Panc1 (cell line): Measurements from ENCODE around the gene APP.

ENCODE experiments used
- POLR2AphosphoS5 ChIP-seq: IDR thresholded peaks from 2 replicates; pipeline ENCODE4 v1.6.1; 2012; ENCODE audit warnings: mild to moderate bottlenecking, low read depth, low read length, moderate library complexity
- REST ChIP-seq, 2 experiments: IDR thresholded peaks; 2 replicates each; pipeline ENCODE4 v1.6.1; 2011 to 2012; ENCODE audit warnings: low read depth in 2 of 2, control low read depth in 1 of 2, low read length in 1 of 2, mild to moderate bottlenecking in 1 of 2, moderate library complexity in 1 of 2; ENCODE audit not compliant: insufficient read depth in 1 of 2
- SIN3A ChIP-seq: IDR thresholded peaks from 2 replicates; pipeline ENCODE4 v1.6.1; 2012; ENCODE audit warnings: low read depth, mild to moderate bottlenecking, low read length, moderate library complexity, borderline replicate concordance; ENCODE audit not compliant: insufficient read depth
- TF ChIP-seq, protein P1 (sequence below): fragments of 450-650 bp; IDR thresholded peaks from 2 replicates; pipeline ENCODE4 v1.5.1; 2017; ENCODE audit warnings: mild to moderate bottlenecking

DNA sequence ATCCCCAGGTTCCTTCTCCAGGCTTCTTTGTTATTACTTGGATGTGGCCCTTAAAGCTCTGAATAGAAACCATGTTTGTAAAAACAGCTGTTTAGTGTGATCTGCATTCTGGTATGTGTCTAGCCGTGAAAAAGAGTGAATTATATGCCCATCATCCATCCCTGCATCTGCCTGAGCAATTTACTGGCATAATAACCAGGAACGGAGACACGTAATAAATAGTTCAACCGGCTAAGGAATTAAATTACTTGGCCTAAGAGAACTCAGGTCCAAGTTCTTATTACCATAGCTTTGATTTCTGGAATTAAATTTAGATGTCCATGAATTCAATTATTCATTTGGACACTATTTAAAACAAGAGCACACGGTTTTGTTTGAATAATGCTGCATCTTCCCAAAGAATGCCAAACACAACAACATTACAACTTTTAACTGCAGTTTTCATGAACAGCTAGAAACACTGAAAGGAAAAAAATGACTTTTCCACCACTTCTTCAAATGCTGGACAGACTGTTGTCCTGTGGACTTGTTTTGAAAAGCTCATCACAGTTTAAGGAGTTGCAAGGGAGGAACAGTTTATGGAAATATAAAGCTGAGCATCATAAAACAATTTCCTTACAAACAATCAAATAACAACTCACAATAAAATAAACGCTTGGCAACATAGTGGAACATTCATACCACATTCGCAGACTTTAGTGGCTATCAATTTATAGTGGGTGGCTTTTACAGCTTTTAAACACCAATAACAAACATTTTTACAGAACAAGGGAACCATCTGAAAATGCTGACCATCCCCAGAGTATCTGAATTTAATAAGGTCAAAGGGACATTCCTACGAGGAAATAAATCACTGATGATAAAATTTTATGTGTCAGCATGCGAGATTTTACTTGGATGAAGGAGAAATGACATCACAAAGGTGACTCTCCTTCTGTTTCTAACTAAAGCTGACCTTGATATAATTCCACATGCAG is 144.7 kb downstream of the APP start:
- TF ChIP-seq, protein P1, sequence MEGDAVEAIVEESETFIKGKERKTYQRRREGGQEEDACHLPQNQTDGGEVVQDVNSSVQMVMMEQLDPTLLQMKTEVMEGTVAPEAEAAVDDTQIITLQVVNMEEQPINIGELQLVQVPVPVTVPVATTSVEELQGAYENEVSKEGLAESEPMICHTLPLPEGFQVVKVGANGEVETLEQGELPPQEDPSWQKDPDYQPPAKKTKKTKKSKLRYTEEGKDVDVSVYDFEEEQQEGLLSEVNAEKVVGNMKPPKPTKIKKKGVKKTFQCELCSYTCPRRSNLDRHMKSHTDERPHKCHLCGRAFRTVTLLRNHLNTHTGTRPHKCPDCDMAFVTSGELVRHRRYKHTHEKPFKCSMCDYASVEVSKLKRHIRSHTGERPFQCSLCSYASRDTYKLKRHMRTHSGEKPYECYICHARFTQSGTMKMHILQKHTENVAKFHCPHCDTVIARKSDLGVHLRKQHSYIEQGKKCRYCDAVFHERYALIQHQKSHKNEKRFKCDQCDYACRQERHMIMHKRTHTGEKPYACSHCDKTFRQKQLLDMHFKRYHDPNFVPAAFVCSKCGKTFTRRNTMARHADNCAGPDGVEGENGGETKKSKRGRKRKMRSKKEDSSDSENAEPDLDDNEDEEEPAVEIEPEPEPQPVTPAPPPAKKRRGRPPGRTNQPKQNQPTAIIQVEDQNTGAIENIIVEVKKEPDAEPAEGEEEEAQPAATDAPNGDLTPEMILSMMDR: no peak
- TF ChIP-seq POLR2AphosphoS5 (no peak), REST (IDR thresholded peaks at IDR 0.05; ENCODE audit: insufficient read depth in 1 of 2, low read depth in 2 of 2, low read length in 1 of 2) (no peak), SIN3A (no peak)
